Breast epithelium (tissue), 4 donors: ENCODE data around the gene FAM187B. TPM values are rescaled to one million over a fixed set of nuclear protein-coding genes. Genes with fewer than 3 reads are reported as not detected.

Experiments
- DNase-seq, 2 donors: peaks; one replicate each; pipeline ENCODE4 v3.0.0-alpha.2; 2019; ENCODE audit warnings: low spot score in 2 of 2
- H3K27ac ChIP-seq, 2 donors: fragments of 200-600 bp; sonication (generic) in 1 of 2; one replicate each; pipeline ENCODE4 v1.5.1; 2016 to 2019; ENCODE audit warnings: mild to moderate bottlenecking in 1 of 2
- H3K27me3 ChIP-seq, 2 donors: fragments of 200-600 bp; sonication (generic) in 1 of 2; one replicate each; pipeline versions ENCODE4 v1.5.1 to v1.6.0; 2017 to 2019; ENCODE audit warnings: control low read depth in 1 of 2, mild to moderate bottlenecking in 1 of 2
- H3K36me3 ChIP-seq: fragments of 200-600 bp; one replicate; pipeline ENCODE4 v1.5.1; 2019
- H3K4me1 ChIP-seq, 2 donors: fragments of 200-600 bp; sonication (generic); one replicate each; pipeline ENCODE4 v1.5.1; 2016 to 2019; ENCODE audit warnings: control low read depth in 1 of 2
- H3K4me3 ChIP-seq, 3 donors: fragments of 200-600 bp; sonication (generic); 1 replicate in 2 of 3; 2 replicates in 1 of 3; pipeline ENCODE4 v1.5.1; 2016 to 2019; ENCODE audit warnings: mild to moderate bottlenecking in 3 of 3, moderate library complexity in 2 of 3
- H3K9me3 ChIP-seq, 2 donors: fragments of 200-600 bp; sonication (generic) in 1 of 2; one replicate each; pipeline ENCODE4 v1.5.1; 2016 to 2019; ENCODE audit warnings: control low read depth in 1 of 2
- CTCF ChIP-seq, 3 donors: fragments of 450-650 bp; IDR thresholded peaks; one replicate each; pipeline ENCODE4 v1.5.1; 2016 to 2017; ENCODE audit warnings: antibody characterized with exemption in 3 of 3, mild to moderate bottlenecking in 3 of 3, moderate library complexity in 3 of 3
- POLR2A ChIP-seq: fragments of 450-650 bp; IDR thresholded peaks from one replicate; pipeline ENCODE4 v1.6.1; 2016; ENCODE audit warnings: antibody characterized with exemption, mild to moderate bottlenecking, moderate library complexity
- POLR2AphosphoS5 ChIP-seq, 3 donors: sonication (generic); formaldehyde crosslinking; IDR thresholded peaks; one replicate each; pipeline ENCODE4 v1.6.1; 2017; ENCODE audit warnings: antibody characterized with exemption in 3 of 3
- intact Hi-C: fragments of 100-400 bp; cut with DNase I; formaldehyde crosslinking; loops from one replicate; pipeline ENCODE4 v1.15.1; 2023; ENCODE audit warnings: low total_unique reads
- total RNA-seq, 3 donors: library from RNA; depleted of rRNA; stranded (reverse); fragments of >200 nt; gene quantifications; one replicate each; pipeline ENCODE4 v1.1.0, GENCODE V29; 2016

The FAM187B gene
- total RNA-seq, 3 donors from 2014 or later, result 0.44 TPM; not detected in 2

- DNase-seq, result no peak
- Histone ChIP-seq H3K27ac (no peak overlapping the region), H3K9me3 (peaks cover 0 to 7% of the 10 kb centered on the region in 2 donors), H3K27me3 (no peaks in the 10 kb centered on the region), H3K4me3 (no peak overlapping the region), H3K36me3 (no peaks in the 10 kb centered on the region), H3K4me1 (peaks cover 0 to 5% of the 10 kb centered on the region in 2 donors)
- intact Hi-C loops, result no loop called here
- TF ChIP-seq POLR2AphosphoS5 (IDR thresholded peaks at IDR 0.05) (no peak), POLR2A (no peak), CTCF (IDR thresholded peaks at IDR 0.05) (no peak)
Observed at GRCh38 chr19:35179830-35180229, 48.7 kb downstream of the FAM187B start.

GRCh38 chr19:35178701-35179100 lies 49.8 kb downstream of the FAM187B start:
- Histone ChIP-seq H3K9me3 (no peaks in the 10 kb centered on the region), H3K4me1 (peaks cover 0 to 5% of the 10 kb centered on the region in 2 donors), H3K27me3 (no peaks in the 10 kb centered on the region), H3K4me3 (no peak overlapping the region), H3K36me3 (no peaks in the 10 kb centered on the region), H3K27ac (peak overlapping the region in 1 of 2 donors; percentile 66)
- DNase-seq, result no peak
- intact Hi-C loops, result no loop called here
- no peak for TF ChIP-seq POLR2A
- no peak for TF ChIP-seq POLR2AphosphoS5 (IDR thresholded peaks at IDR 0.05)
- no peak for TF ChIP-seq CTCF (IDR thresholded peaks at IDR 0.05)

GRCh38 chr19:35177377-35178274 lies 50.9 kb downstream of the FAM187B start:
- intact Hi-C loops, result no loop called here
- Histone ChIP-seq H3K4me3 (no peak overlapping the region), H3K4me1 (peaks cover 0 to 5% of the 10 kb centered on the region in 2 donors), H3K36me3 (no peaks in the 10 kb centered on the region), H3K27me3 (no peaks in the 10 kb centered on the region), H3K27ac (peak overlapping the region in 1 of 2 donors; percentile 52), H3K9me3 (no peaks in the 10 kb centered on the region)
- TF ChIP-seq POLR2A, result no peak
- TF ChIP-seq POLR2AphosphoS5 (IDR thresholded peaks at IDR 0.05), result no peak
- TF ChIP-seq CTCF (IDR thresholded peaks at IDR 0.05), result no peak
- DNase-seq, result no peak

GRCh38 chr19:35176181-35176570 lies 52.4 kb downstream of the FAM187B start:
- DNase-seq, result no peak
- Histone ChIP-seq H3K27me3 (no peaks in the 10 kb centered on the region), H3K27ac (peak overlapping the region in 1 of 2 donors; percentile 72), H3K9me3 (no peaks in the 10 kb centered on the region), H3K4me3 (no peak overlapping the region), H3K36me3 (no peaks in the 10 kb centered on the region), H3K4me1 (peaks cover 0 to 5% of the 10 kb centered on the region in 2 donors)
- no peak for TF ChIP-seq CTCF (IDR thresholded peaks at IDR 0.05)
- no peak for TF ChIP-seq POLR2AphosphoS5 (IDR thresholded peaks at IDR 0.05)
- no peak for TF ChIP-seq POLR2A
- intact Hi-C loops, result no loop called here

Other genes with a start within 250 kb of the FAM187B start
- 10 to 100 TPM; 30.6 to 56.0 (median 38.6) TPM for gene GRAMD1A, start 228.4 kb downstream of the FAM187B start, total RNA-seq
- 10 to 100 TPM in 1 of 3 donors, 1 to 10 TPM in 2; 5.1 to 14.6 (median 8.5) TPM for gene SCN1B, start 198.3 kb downstream of the FAM187B start, total RNA-seq
- gene HPN, start 187.0 kb downstream of the FAM187B start, total RNA-seq, result 10 to 100 TPM in 1 of 3 donors, 1 to 10 TPM in 2; 1.8 to 18.0 (median 8.5) TPM
- 100 to 1,000 TPM in 2 of 3 donors, not detected in 1; 135 to 318 TPM for gene FXYD3, start 112.9 kb downstream of the FAM187B start, total RNA-seq
- 10 to 100 TPM in 1 of 3 donors, 1 to 10 TPM in 2; 4.3 to 37.8 (median 5.3) TPM for gene LGI4, start 93.7 kb downstream of the FAM187B start, total RNA-seq
- gene FXYD1, start 89.9 kb downstream of the FAM187B start, total RNA-seq, result 10 to 100 TPM; 15.5 to 75.5 (median 34.7) TPM
- gene FXYD7, start 85.5 kb downstream of the FAM187B start, total RNA-seq, result not detected
- 10 to 100 TPM; 52.4 to 56.7 (median 56.2) TPM for gene FXYD5, start 74.0 kb downstream of the FAM187B start, total RNA-seq
- 10 to 100 TPM in 2 of 3 donors, 1 to 10 TPM in 1; 3.7 to 37.5 (median 35.1) TPM for gene LSR, start 20.3 kb upstream of the FAM187B start, total RNA-seq
- gene USF2, start 40.2 kb upstream of the FAM187B start, total RNA-seq, result 100 to 1,000 TPM in 1 of 3 donors, 10 to 100 TPM in 2; 72.7 to 117 (median 77.3) TPM
- 1 to 10 TPM in 1 of 3 donors, not detected in 2; 1.5 TPM for gene HAMP, start 53.8 kb upstream of the FAM187B start, total RNA-seq
- gene MAG, start 63.4 kb upstream of the FAM187B start, total RNA-seq, result 1 to 10 TPM in 1 of 3 donors, not detected in 2; 4.2 TPM
- 1 to 10 TPM in 2 of 3 donors, under 1 TPM in 1; 0.33 to 7.8 (median 4.8) TPM for gene CD22, start 100.4 kb upstream of the FAM187B start, total RNA-seq
- not detected for gene FFAR1, start 119.2 kb upstream of the FAM187B start, total RNA-seq
- gene FFAR3, start 129.7 kb upstream of the FAM187B start, total RNA-seq, result under 1 TPM in 2 of 3 donors, not detected in 1; 0.16 to 0.33 TPM
- gene GPR42, start 142.3 kb upstream of the FAM187B start, total RNA-seq, result under 1 TPM in 1 of 3 donors, not detected in 2; 0.66 TPM
- under 1 TPM in 1 of 3 donors, not detected in 2; 0.15 TPM for gene FFAR2, start 219.5 kb upstream of the FAM187B start, total RNA-seq